GM12878 (cell line): ENCODE measurements around the gene PIGV. TPM values are rescaled to one million over a fixed set of nuclear protein-coding genes. Genes with fewer than 3 reads are reported as not detected.

ENCODE experiments used
- ASH2L ChIP-seq: fragments of 300-600, 200-600 bp; sonication (generic); IDR thresholded peaks from 2 replicates; pipeline ENCODE4 v1.6.1; 2017; ENCODE audit warnings: low read depth, mild to moderate bottlenecking, borderline replicate concordance
- DPF2 ChIP-seq: fragments of 450-650 bp; IDR thresholded peaks from 2 replicates; pipeline ENCODE4 v1.6.1; 2017; ENCODE audit warnings: mild to moderate bottlenecking
- FOS ChIP-seq: IDR thresholded peaks from 3 replicates; pipeline ENCODE4 v1.6.1; 2011; ENCODE audit warnings: borderline replicate concordance; ENCODE audit not compliant: insufficient read length; ENCODE audit errors: extremely low read depth
- FOXM1 ChIP-seq: IDR thresholded peaks from 2 replicates; pipeline ENCODE4 v1.6.1; 2012; ENCODE audit warnings: low read depth, mild to moderate bottlenecking, inconsistent platforms, low read length, moderate library complexity
- HDAC2 ChIP-seq: fragments of 200-600 bp; sonication (generic); IDR thresholded peaks from 2 replicates; pipeline ENCODE4 v1.6.1; 2017
- IKZF1 ChIP-seq: fragments of 450-650 bp; conservative IDR thresholded peaks from 2 replicates; pipeline ENCODE4 v1.6.1; 2017; ENCODE audit warnings: antibody characterized with exemption, mild to moderate bottlenecking
- IKZF2 ChIP-seq, 2 experiments: fragments of 450-650 bp; IDR thresholded peaks; 2 replicates each; pipeline ENCODE4 v1.6.1; 2017; ENCODE audit warnings: mild to moderate bottlenecking in 2 of 2, moderate library complexity in 2 of 2
- KAT2A ChIP-seq: conservative IDR thresholded peaks from 2 replicates; pipeline ENCODE4 v1.6.1; 2011; ENCODE audit warnings: low read depth, low read length; ENCODE audit not compliant: control insufficient read depth
- MEF2A ChIP-seq: IDR thresholded peaks from 2 replicates; pipeline ENCODE4 v1.6.1; 2011; ENCODE audit warnings: low read depth, mild to moderate bottlenecking, low read length, moderate library complexity; ENCODE audit not compliant: insufficient read depth
- MYB ChIP-seq: fragments of 150-350 bp; IDR thresholded peaks from 2 replicates; pipeline ENCODE4 v1.6.1; 2014; ENCODE audit warnings: mild to moderate bottlenecking, low read depth, low read length, borderline replicate concordance
- POLR2AphosphoS5 ChIP-seq: IDR thresholded peaks from 2 replicates; pipeline ENCODE4 v1.6.1; 2011; ENCODE audit warnings: mild to moderate bottlenecking, low read length, inconsistent platforms
- RUNX3 ChIP-seq: IDR thresholded peaks from 2 replicates; pipeline ENCODE4 v1.6.1; 2012; ENCODE audit warnings: low read length, inconsistent platforms
- SMC3 ChIP-seq: IDR thresholded peaks from 2 replicates; pipeline ENCODE4 v1.6.1; 2011; ENCODE audit warnings: low read length, improper control_type of control experiment, borderline replicate concordance
- SUZ12 ChIP-seq: fragments of 200-600 bp; sonication (generic); IDR thresholded peaks from one replicate; pipeline ENCODE4 v1.6.1; 2018; ENCODE audit warnings: antibody characterized with exemption, mild to moderate bottlenecking; ENCODE audit not compliant: unreplicated experiment
- TAF1 ChIP-seq: IDR thresholded peaks from 2 replicates; pipeline ENCODE4 v1.6.1; 2011; ENCODE audit warnings: mild to moderate bottlenecking, low read depth, low read length, borderline replicate concordance
- TARDBP ChIP-seq: IDR thresholded peaks from 2 replicates; pipeline ENCODE4 v1.6.1; 2016; ENCODE audit warnings: borderline replicate concordance
- ZNF217 ChIP-seq: fragments of 450-650 bp; IDR thresholded peaks from 2 replicates; pipeline ENCODE4 v1.6.1; 2017; ENCODE audit warnings: antibody characterized with exemption, mild to moderate bottlenecking
- ZNF274 ChIP-seq: IDR thresholded peaks from one replicate; pipeline ENCODE4 v1.8.0; 2011; ENCODE audit not compliant: insufficient read length, insufficient read depth
- ZZZ3 ChIP-seq: IDR thresholded peaks from 2 replicates; pipeline ENCODE4 v1.6.1; 2011; ENCODE audit warnings: low read depth; ENCODE audit not compliant: control insufficient read depth, insufficient read length
- polyA plus RNA-seq, 11 experiments: library from polyadenylated mRNA; depleted of rRNA in 4 of 11; unstranded in 6 of 11; stranded (reverse) in 5 of 11; fragments of >200 nt; fragmentation: Nextera tagmentation in 4 of 11; fragmentation: Illumina TruSeq in 1 of 11; extraction: Ambion mirVana in 4 of 11; extraction: Trizol in 1 of 11; gene quantifications; 1 replicate in 1 of 11; 2 replicates in 10 of 11; pipeline versions ENCODE4 v1.2.1 to v1.2.3, GENCODE V29; 2011 to 2016; ENCODE audit warnings: inconsistent platforms in 2 of 11, missing spikeins in 2 of 11, low read depth in 1 of 11
- total RNA-seq, 4 experiments: library from RNA; depleted of rRNA in 3 of 4; stranded (reverse); fragments of >200 nt in 3 of 4; fragmentation: Illumina TruSeq in 1 of 4; extraction: Trizol in 1 of 4; gene quantifications; 2 replicates each; pipeline versions ENCODE4 v1.2.1 to v1.2.3, GENCODE V29; 2013 to 2021
- TF ChIP-seq, protein P1 (sequence below): fragments of 150-350 bp; IDR thresholded peaks from 2 replicates; pipeline ENCODE4 v1.6.1; 2014; ENCODE audit warnings: mild to moderate bottlenecking, low read depth, low read length
- TF ChIP-seq, protein P2 (sequence below): IDR thresholded peaks from 2 replicates; pipeline ENCODE4 v1.6.1; 2012; ENCODE audit warnings: low read depth, low read length, improper control_type of control experiment
- TF ChIP-seq, protein P3 (sequence below): fragments of 450-650 bp; conservative IDR thresholded peaks from 2 replicates; pipeline ENCODE4 v1.6.1; 2017; ENCODE audit warnings: mild to moderate bottlenecking, moderate library complexity
- TF ChIP-seq, protein P4 (sequence below): fragments of 450-650 bp; formaldehyde crosslinking; IDR thresholded peaks from 2 replicates; pipeline ENCODE4 v1.4.0; 2020; ENCODE audit warnings: mild to moderate bottlenecking, moderate library complexity

Gene PIGV
- total and polyA plus RNA-seq, 10 of the 15 experiments (the other 5 are each of a cell fraction or from before 2014, with no cell fraction given) = 8.8 to 18.1 (median 11.9) TPM

DNA sequence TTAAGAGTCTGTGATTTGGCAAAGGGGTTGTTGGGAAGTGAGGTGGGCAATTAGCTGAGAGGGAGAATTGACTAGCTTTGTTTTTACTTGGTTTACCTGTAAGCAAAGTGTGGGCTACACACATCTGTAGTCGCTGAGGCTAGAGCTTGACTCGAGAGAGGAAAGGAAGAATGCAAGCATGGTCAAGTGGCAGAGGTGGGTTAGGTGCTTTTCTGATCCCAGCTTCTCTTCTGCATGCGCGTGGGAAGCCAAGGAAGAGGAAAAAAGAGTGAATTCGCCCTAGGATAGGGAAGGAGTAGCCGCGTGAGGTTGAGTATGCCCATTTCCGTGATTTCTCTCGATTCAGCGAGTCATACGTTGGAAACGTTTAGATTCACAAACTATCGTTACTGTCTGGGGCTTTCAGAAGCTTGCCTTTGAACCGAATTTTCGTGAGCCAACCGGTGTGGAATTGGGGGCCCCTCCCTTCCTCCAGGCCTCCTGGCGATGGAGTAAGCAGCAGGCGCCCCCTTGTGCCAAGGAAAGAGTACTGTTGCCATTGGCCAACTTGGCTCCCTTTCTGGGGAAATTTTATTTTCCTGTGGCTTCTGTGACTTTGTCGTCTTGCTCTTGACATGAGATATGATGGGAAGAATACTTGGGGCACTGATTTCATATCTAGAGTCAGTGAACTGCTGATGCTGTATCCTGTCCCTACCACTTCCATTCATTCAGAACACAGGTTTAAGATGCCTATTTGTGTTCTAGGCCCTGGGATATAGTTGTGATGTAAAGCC is 1.3 kb downstream of the PIGV start (continued):
- TF ChIP-seq, protein P1, sequence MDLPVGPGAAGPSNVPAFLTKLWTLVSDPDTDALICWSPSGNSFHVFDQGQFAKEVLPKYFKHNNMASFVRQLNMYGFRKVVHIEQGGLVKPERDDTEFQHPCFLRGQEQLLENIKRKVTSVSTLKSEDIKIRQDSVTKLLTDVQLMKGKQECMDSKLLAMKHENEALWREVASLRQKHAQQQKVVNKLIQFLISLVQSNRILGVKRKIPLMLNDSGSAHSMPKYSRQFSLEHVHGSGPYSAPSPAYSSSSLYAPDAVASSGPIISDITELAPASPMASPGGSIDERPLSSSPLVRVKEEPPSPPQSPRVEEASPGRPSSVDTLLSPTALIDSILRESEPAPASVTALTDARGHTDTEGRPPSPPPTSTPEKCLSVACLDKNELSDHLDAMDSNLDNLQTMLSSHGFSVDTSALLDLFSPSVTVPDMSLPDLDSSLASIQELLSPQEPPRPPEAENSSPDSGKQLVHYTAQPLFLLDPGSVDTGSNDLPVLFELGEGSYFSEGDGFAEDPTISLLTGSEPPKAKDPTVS = no peak
- TF ChIP-seq TAF1 = peak; percentile 48; the same call in 1 of the 2 replicates
- TF ChIP-seq, protein P2, sequence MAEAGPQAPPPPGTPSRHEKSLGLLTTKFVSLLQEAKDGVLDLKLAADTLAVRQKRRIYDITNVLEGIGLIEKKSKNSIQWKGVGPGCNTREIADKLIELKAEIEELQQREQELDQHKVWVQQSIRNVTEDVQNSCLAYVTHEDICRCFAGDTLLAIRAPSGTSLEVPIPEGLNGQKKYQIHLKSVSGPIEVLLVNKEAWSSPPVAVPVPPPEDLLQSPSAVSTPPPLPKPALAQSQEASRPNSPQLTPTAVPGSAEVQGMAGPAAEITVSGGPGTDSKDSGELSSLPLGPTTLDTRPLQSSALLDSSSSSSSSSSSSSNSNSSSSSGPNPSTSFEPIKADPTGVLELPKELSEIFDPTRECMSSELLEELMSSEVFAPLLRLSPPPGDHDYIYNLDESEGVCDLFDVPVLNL = no peak
- TF ChIP-seq ZZZ3 = no peak
- 0 out of 2 replicates have a peak, but pooled peaks have one; percentile 53 for TF ChIP-seq MEF2A
- TF ChIP-seq IKZF1 = peak; percentile 79
- no peak for TF ChIP-seq ASH2L
- TF ChIP-seq POLR2AphosphoS5 = peak; percentile 53
- no peak for TF ChIP-seq KAT2A
- peak; percentile 60 to 69 for TF ChIP-seq IKZF2 (IDR thresholded peaks at IDR 0.05)
- TF ChIP-seq ZNF274 = no peak
- TF ChIP-seq SUZ12 = no peak
- peak; percentile 97 for TF ChIP-seq SMC3
- TF ChIP-seq, protein P3, sequence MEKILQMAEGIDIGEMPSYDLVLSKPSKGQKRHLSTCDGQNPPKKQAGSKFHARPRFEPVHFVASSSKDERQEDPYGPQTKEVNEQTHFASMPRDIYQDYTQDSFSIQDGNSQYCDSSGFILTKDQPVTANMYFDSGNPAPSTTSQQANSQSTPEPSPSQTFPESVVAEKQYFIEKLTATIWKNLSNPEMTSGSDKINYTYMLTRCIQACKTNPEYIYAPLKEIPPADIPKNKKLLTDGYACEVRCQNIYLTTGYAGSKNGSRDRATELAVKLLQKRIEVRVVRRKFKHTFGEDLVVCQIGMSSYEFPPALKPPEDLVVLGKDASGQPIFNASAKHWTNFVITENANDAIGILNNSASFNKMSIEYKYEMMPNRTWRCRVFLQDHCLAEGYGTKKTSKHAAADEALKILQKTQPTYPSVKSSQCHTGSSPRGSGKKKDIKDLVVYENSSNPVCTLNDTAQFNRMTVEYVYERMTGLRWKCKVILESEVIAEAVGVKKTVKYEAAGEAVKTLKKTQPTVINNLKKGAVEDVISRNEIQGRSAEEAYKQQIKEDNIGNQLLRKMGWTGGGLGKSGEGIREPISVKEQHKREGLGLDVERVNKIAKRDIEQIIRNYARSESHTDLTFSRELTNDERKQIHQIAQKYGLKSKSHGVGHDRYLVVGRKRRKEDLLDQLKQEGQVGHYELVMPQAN = peak; percentile 55; the same call in 1 of the 2 replicates
- no peak for TF ChIP-seq MYB
- TF ChIP-seq RUNX3 = peak; percentile 42
- TF ChIP-seq FOS = no peak
- TF ChIP-seq TARDBP = no peak
- TF ChIP-seq ZNF217 = no peak
- TF ChIP-seq HDAC2 = no peak
- TF ChIP-seq FOXM1 = peak; percentile 69; the same call in 1 of the 2 replicates
- TF ChIP-seq, protein P4, sequence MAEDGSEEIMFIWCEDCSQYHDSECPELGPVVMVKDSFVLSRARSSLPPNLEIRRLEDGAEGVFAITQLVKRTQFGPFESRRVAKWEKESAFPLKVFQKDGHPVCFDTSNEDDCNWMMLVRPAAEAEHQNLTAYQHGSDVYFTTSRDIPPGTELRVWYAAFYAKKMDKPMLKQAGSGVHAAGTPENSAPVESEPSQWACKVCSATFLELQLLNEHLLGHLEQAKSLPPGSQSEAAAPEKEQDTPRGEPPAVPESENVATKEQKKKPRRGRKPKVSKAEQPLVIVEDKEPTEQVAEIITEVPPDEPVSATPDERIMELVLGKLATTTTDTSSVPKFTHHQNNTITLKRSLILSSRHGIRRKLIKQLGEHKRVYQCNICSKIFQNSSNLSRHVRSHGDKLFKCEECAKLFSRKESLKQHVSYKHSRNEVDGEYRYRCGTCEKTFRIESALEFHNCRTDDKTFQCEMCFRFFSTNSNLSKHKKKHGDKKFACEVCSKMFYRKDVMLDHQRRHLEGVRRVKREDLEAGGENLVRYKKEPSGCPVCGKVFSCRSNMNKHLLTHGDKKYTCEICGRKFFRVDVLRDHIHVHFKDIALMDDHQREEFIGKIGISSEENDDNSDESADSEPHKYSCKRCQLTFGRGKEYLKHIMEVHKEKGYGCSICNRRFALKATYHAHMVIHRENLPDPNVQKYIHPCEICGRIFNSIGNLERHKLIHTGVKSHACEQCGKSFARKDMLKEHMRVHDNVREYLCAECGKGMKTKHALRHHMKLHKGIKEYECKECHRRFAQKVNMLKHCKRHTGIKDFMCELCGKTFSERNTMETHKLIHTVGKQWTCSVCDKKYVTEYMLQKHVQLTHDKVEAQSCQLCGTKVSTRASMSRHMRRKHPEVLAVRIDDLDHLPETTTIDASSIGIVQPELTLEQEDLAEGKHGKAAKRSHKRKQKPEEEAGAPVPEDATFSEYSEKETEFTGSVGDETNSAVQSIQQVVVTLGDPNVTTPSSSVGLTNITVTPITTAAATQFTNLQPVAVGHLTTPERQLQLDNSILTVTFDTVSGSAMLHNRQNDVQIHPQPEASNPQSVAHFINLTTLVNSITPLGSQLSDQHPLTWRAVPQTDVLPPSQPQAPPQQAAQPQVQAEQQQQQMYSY (CRISPR knock-in tag) = no peak
- TF ChIP-seq DPF2 = peak; percentile 25; the same call in 1 of the 2 replicates
